NT2/D1 (cell line): ENCODE results near the gene KATNAL1.
"Not testable (repeated sequence)": the region's sequence is repeated elsewhere in the genome, so short reads cannot be mapped to it uniquely, and the experiment has no call there.

Source experiments
- DNase-seq: peaks from one replicate; pipeline ENCODE4 v3.0.0-alpha.2; 2011; ENCODE audit warnings: low read depth, low spot score
- H3K27me3 ChIP-seq: 2 replicates; pipeline ENCODE4 v1.6.0; 2011; ENCODE audit warnings: mild to moderate bottlenecking; ENCODE audit not compliant: insufficient read length, insufficient read depth
- H3K36me3 ChIP-seq: 2 replicates; pipeline ENCODE4 v1.6.1; 2011; ENCODE audit warnings: mild to moderate bottlenecking, low read length, mixed read lengths; ENCODE audit not compliant: insufficient read depth, insufficient read length
- H3K4me1 ChIP-seq: 2 replicates; pipeline ENCODE4 v1.5.1; 2011; ENCODE audit not compliant: insufficient read depth, insufficient read length
- H3K4me3 ChIP-seq: 2 replicates; pipeline ENCODE4 v1.5.1; 2011; ENCODE audit warnings: low read depth; ENCODE audit not compliant: insufficient read length
- H3K9ac ChIP-seq: 2 replicates; pipeline ENCODE4 v1.6.0; 2011; ENCODE audit warnings: low read depth; ENCODE audit not compliant: insufficient read length
- H3K9me3 ChIP-seq: 2 replicates; pipeline ENCODE4 v1.5.1; 2011; ENCODE audit warnings: mild to moderate bottlenecking, low read length; ENCODE audit not compliant: insufficient read depth
- SUZ12 ChIP-seq: IDR thresholded peaks from 2 replicates; pipeline ENCODE4 v1.6.1; 2011; ENCODE audit not compliant: insufficient read length, insufficient read depth; ENCODE audit errors: extremely low read depth
- YY1 ChIP-seq: IDR thresholded peaks from 2 replicates; pipeline ENCODE4 v1.6.1; 2011; ENCODE audit not compliant: insufficient read length, insufficient read depth
- ZNF274 ChIP-seq: IDR thresholded peaks from 2 replicates; pipeline ENCODE4 v1.6.1; 2011; ENCODE audit warnings: mild to moderate bottlenecking, low read depth, low read length

Gene KATNAL1

DNA sequence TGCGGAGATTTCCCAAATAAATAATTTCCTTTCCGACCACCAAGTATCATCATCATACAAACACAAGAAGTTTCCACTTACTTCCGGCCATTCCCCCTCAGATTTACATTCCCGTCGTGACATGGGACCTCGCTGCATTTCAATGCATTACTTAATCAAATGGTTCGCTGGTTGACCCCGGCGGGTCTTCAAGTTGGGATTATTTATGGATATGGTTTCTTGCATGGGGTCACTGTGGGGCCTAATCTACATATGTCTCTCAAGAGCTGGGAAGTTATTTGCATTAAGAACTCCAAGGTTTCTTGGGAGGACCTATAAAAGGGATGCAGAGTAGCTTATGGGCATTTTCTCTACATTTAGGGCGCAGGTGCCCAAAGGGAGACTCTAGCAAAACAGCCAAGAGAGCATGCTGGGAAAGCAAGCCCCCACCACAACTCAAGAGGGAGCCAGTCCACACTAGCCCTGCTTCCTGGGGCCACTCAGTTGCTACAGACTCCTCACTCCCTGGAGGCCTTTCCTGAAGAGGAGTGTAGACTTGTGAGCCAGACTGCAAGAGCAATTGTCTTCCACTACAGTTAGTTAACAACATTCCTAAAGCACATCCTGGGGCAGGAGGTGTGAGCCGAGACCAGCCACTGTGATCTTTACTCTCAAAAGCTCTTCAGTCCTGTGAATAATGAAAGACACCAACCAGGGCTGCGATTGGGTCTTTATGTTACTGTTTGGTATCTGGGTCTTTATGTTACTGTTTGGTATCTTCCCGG is 125.3 kb downstream of the KATNAL1 start:
- no peaks in the 10 kb centered on the region for H3K9me3 ChIP-seq
- no peak for DNase-seq
- H3K27me3 ChIP-seq = no peaks in the 10 kb centered on the region
- H3K9ac ChIP-seq = no peak overlapping the region
- no peak for TF ChIP-seq ZNF274
- TF ChIP-seq SUZ12 = no peak
- no peak for TF ChIP-seq YY1
- H3K4me1 ChIP-seq = peaks cover 4% of the 10 kb centered on the region
- H3K4me3 ChIP-seq = no peak overlapping the region
- no peaks in the 10 kb centered on the region for H3K36me3 ChIP-seq

- Histone ChIP-seq H3K4me1 (peaks cover 4% of the 10 kb centered on the region), H3K9ac (no peak overlapping the region), H3K27me3 (no peaks in the 10 kb centered on the region), H3K36me3 (no peaks in the 10 kb centered on the region), H3K9me3 (no peaks in the 10 kb centered on the region), H3K4me3 (no peak overlapping the region)
- no peak for TF ChIP-seq YY1
- no peak for TF ChIP-seq SUZ12
- TF ChIP-seq ZNF274 = no peak
- no peak for DNase-seq
Observed at GRCh38 chr13:30179597-30180276, 127.6 kb downstream of the KATNAL1 start.

DNA sequence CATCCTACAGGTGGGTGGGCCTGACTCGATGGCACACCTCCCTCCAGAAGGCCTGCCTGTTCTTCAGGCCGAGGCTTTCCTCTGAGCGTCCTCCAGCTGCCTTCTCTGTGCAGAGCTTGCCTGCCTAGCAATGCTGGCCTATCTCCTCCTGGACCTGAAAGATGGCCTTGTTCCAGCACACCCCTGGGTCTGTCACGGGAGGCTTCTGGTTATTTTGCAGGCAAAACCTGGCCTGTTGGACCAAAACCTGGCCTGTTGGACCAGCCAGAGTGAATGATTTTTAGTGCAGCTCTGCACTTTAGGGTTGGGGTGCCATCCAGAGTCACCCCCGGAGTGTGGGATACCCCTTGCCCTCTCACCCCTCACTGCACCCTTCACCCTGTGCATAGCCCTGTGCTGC is 128.4 kb downstream of the KATNAL1 start:
- no peaks in the 10 kb centered on the region for H3K27me3 ChIP-seq
- no peak for DNase-seq
- H3K9ac ChIP-seq = no peak overlapping the region
- H3K36me3 ChIP-seq = no peaks in the 10 kb centered on the region
- no peak overlapping the region for H3K4me3 ChIP-seq
- no peaks in the 10 kb centered on the region for H3K9me3 ChIP-seq
- TF ChIP-seq YY1 = no peak
- no peak for TF ChIP-seq SUZ12
- TF ChIP-seq ZNF274 = no peak
- peaks cover 4% of the 10 kb centered on the region for H3K4me1 ChIP-seq

DNA sequence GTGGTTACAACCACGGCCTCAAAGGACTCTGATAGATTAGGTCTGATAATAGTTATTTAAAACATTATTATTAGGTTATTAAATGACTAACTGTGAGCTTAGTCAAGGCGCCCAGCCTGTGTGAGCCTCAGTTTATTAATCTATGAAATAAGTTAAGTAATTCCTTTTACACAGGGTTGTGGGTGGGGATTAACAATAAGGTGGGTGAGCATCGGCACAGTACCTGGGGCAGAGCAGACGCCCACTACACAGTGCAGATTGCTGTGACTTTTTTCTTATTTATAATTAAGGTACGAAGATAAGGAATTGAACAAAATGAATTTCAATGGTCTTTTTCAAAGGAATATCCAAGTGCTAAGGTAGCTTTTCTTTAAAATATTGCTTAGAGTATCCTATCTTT is 132.2 kb downstream of the KATNAL1 start:
- Histone ChIP-seq H3K27me3 (no peaks in the 10 kb centered on the region), H3K4me1 (peaks cover 2% of the 10 kb centered on the region), H3K9me3 (no peaks in the 10 kb centered on the region), H3K36me3 (no peaks in the 10 kb centered on the region), H3K4me3 (no peak overlapping the region), H3K9ac (no peak overlapping the region)
- no peak for DNase-seq
- TF ChIP-seq YY1 (no peak), ZNF274 (no peak), SUZ12 (no peak)

- DNase-seq, H3K9me3 ChIP-seq, H3K4me3 ChIP-seq, H3K9ac ChIP-seq, H3K27me3 ChIP-seq, H3K4me1 ChIP-seq, H3K36me3 ChIP-seq: not testable (repeated sequence)
Observed at GRCh38 chr13:30174250-30174649, 133.1 kb downstream of the KATNAL1 start.

DNA sequence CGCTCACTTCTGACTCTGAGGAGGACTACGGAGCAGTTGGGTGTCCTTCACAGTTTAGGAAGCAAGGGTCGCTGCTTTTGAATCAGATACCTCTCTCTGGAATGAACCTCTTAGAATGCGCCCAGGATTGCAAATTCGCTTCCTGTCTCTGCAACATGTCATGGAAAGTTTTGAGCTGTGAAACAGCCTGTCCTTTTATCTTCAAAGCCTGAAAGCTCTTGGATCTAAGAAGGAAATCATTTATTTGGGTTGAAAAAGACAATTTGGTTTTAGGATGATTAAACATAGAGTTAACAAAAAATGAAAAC is 134.1 kb downstream of the KATNAL1 start:
- DNase-seq = no peak
- H3K9me3 ChIP-seq = no peaks in the 10 kb centered on the region
- no peak for TF ChIP-seq SUZ12
- no peak for TF ChIP-seq ZNF274
- TF ChIP-seq YY1 = no peak
- no peaks in the 10 kb centered on the region for H3K4me1 ChIP-seq
- no peak overlapping the region for H3K4me3 ChIP-seq
- no peak overlapping the region for H3K9ac ChIP-seq
- no peaks in the 10 kb centered on the region for H3K27me3 ChIP-seq
- no peaks in the 10 kb centered on the region for H3K36me3 ChIP-seq

DNA sequence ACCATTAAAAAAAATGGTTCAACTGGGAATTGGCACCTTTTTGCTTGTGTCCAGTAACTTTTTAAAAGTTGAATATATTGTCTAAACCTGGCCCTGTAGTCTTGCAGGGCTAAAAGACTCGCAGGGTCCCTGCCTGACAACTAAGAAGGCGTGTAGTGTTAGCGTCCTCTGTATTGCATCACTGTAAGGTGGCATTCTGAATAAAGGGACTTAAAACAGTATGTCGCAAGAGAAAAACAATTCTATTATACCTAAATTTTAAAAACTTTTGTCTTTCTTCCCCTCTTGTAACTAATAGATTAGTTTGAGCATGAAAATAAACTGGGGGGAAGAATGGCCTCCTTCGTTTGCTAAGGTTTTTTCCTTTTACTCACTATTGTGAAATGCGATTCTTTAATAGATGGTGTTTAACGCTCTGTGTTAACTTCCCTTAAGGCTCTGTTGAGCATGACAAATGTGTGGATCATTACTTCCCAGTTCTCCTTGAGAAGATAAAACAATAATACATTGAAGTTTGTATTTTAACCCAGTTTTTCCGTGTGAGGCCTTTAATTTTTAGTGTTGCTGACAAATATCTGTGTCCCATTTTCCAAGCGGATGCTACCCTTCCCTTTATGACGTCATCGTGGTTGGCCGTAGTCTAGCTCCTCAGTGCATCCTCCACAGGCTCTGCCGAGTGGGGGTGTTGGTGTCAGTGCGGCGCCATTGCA is 134.6 kb downstream of the KATNAL1 start:
- Histone ChIP-seq H3K9ac (no peak overlapping the region), H3K9me3 (no peaks in the 10 kb centered on the region)
- no peak for DNase-seq

More for the DNA sequence above, 134.6 kb downstream of the KATNAL1 start:
- Histone ChIP-seq H3K36me3 (no peaks in the 10 kb centered on the region), H3K27me3 (no peaks in the 10 kb centered on the region), H3K4me3 (no peak overlapping the region), H3K4me1 (no peaks in the 10 kb centered on the region)
- TF ChIP-seq SUZ12 = no peak
- no peak for TF ChIP-seq YY1
- TF ChIP-seq ZNF274 = no peak
